K562 (cell line): ENCODE results near the gene HMSD.

Source experiments
- AFF4 ChIP-seq: sonication (generic); formaldehyde crosslinking; IDR thresholded peaks from 2 replicates; pipeline ENCODE4 v1.8.0; 2023; ENCODE audit warnings: mild to moderate bottlenecking, missing genetic modification reagents
- ATF2 ChIP-seq: sonication (generic); formaldehyde crosslinking; IDR thresholded peaks from 2 replicates; pipeline ENCODE4 v1.8.1; 2022; ENCODE audit warnings: missing genetic modification reagents
- CEBPB ChIP-seq: fragments of 450-650 bp; IDR thresholded peaks from 2 replicates; pipeline ENCODE4 v1.6.1; 2016; ENCODE audit warnings: missing genetic modification characterization, missing compliant biosample characterization
- CTCF ChIP-seq, 3 experiments: IDR thresholded peaks in 2 of 3; conservative IDR thresholded peaks in 1 of 3; 2 replicates each; pipeline ENCODE4 v1.5.1; 2011 to 2012; ENCODE audit warnings: low read length in 3 of 3, mild to moderate bottlenecking in 3 of 3, control low read depth in 2 of 3, improper control_type of control experiment in 1 of 3, inconsistent platforms in 1 of 3, low read depth in 1 of 3, mixed read lengths in 1 of 3, moderate library complexity in 1 of 3; ENCODE audit not compliant: insufficient read depth in 2 of 3
- E2F5 ChIP-seq: sonication (generic); formaldehyde crosslinking; IDR thresholded peaks from 2 replicates; pipeline ENCODE4 v1.8.0; 2022; ENCODE audit warnings: mild to moderate bottlenecking, missing genetic modification reagents
- EHMT2 ChIP-seq: fragments of 450-650 bp; IDR thresholded peaks from 2 replicates; pipeline ENCODE4 v1.6.1; 2018; ENCODE audit warnings: antibody characterized with exemption
- FOXM1 ChIP-seq, 2 experiments: fragments of 450-650 bp in 1 of 2; sonication (generic) in 1 of 2; formaldehyde crosslinking in 1 of 2; IDR thresholded peaks; 2 replicates each; pipeline versions ENCODE4 v1.6.1 to v1.9.0; 2017 to 2022; ENCODE audit warnings: low read depth in 2 of 2, mild to moderate bottlenecking in 2 of 2, missing genetic modification reagents in 1 of 2, moderate library complexity in 1 of 2
- NUFIP1 ChIP-seq: fragments of 450-650 bp; IDR thresholded peaks from 2 replicates; pipeline ENCODE4 v1.6.1; 2018; ENCODE audit not compliant: partially characterized antibody
- POLR2G ChIP-seq: fragments of 200-400 bp; formaldehyde crosslinking; IDR thresholded peaks from 2 replicates; pipeline ENCODE4 v1.6.1; 2017; ENCODE audit warnings: low read depth, mild to moderate bottlenecking, antibody characterized with exemption, low read length, moderate library complexity
- TF ChIP-seq, protein P1 (sequence below), 2 experiments: IDR thresholded peaks; 2 replicates each; pipeline ENCODE4 v1.6.1; 2012; ENCODE audit warnings: improper control_type of control experiment in 2 of 2, low read depth in 2 of 2, low read length in 2 of 2, borderline replicate concordance in 1 of 2
- TF ChIP-seq, protein P2 (sequence below): IDR thresholded peaks from 3 replicates; pipeline ENCODE4 v1.6.1; 2011; ENCODE audit warnings: borderline replicate concordance, mild to moderate bottlenecking; ENCODE audit not compliant: insufficient read length, insufficient read depth

- TF ChIP-seq FOXM1 (IDR thresholded peaks at IDR 0.05; ENCODE audit: low read depth) (no peak), FOXM1 (CRISPR knock-in tag; IDR thresholded peaks at IDR 0.05; ENCODE audit: low read depth) (no peak), E2F5 (CRISPR knock-in tag) (no peak), NUFIP1 (no peak), CEBPB (tag) (no peak), AFF4 (no peak), ATF2 (CRISPR knock-in tag) (no peak), POLR2G (no peak), CTCF (IDR thresholded peaks at IDR 0.05 in 2 of 3, conservative IDR thresholded peaks at IDR 0.05 in 1 of 3; ENCODE audit: insufficient read depth in 2 of 3, low read depth in 1 of 3, low read length in 3 of 3) (no peak), EHMT2 (no peak)
- TF ChIP-seq, protein P1, sequence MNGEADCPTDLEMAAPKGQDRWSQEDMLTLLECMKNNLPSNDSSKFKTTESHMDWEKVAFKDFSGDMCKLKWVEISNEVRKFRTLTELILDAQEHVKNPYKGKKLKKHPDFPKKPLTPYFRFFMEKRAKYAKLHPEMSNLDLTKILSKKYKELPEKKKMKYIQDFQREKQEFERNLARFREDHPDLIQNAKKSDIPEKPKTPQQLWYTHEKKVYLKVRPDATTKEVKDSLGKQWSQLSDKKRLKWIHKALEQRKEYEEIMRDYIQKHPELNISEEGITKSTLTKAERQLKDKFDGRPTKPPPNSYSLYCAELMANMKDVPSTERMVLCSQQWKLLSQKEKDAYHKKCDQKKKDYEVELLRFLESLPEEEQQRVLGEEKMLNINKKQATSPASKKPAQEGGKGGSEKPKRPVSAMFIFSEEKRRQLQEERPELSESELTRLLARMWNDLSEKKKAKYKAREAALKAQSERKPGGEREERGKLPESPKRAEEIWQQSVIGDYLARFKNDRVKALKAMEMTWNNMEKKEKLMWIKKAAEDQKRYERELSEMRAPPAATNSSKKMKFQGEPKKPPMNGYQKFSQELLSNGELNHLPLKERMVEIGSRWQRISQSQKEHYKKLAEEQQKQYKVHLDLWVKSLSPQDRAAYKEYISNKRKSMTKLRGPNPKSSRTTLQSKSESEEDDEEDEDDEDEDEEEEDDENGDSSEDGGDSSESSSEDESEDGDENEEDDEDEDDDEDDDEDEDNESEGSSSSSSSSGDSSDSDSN (IDR thresholded peaks at IDR 0.05; ENCODE audit: borderline replicate concordance in 1 of 2, low read depth in 2 of 2, low read length in 2 of 2): no peak
- TF ChIP-seq, protein P2, sequence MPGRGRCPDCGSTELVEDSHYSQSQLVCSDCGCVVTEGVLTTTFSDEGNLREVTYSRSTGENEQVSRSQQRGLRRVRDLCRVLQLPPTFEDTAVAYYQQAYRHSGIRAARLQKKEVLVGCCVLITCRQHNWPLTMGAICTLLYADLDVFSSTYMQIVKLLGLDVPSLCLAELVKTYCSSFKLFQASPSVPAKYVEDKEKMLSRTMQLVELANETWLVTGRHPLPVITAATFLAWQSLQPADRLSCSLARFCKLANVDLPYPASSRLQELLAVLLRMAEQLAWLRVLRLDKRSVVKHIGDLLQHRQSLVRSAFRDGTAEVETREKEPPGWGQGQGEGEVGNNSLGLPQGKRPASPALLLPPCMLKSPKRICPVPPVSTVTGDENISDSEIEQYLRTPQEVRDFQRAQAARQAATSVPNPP: no peak
Observed at GRCh38 chr18:63947051-63947790, 1.9 kb upstream of the HMSD start.
